ENCODE data around the gene LDLRAD4.
A peak's percentile ranks its signal among the peaks of the same experiment; 100 is the strongest.
"Not testable (repeated sequence)": the region's sequence is repeated elsewhere in the genome, so short reads cannot be mapped to it uniquely, and the experiment has no call there.

LDLRAD4 gene

DNA sequence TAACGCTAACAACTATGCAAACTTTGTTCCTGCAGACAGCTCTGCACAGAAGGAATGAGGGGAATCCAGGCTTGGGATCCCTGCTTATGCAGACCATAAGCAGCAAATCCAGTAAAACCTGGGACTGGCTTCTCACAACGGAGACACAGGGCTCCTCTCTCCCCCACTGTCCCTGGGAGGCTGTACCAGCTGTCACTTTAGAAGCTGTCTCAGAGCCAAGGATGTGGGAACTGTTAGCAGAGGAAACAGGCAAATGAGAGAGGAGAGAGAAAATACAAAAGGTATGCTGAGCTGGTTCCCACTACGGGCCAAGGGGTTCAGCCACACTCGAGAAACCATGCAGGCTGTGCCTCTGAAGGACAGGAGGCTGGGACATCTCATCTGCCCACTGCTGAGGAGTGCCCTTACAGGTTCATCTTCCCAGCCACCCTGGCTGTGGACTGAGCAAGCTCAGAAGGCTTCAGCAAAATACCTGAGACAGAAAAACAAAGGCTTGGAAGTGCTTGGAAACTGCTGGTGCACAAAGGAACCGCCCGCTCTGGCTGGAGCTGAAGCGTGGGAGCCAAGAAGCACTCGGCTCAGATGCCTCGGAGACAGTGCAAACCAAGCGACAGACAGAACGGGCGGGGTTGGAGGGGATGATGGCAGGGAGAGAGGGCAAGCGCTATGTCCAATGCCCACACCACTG, 435.3 kb downstream of the LDLRAD4 start:
- no peak overlapping the region for H3K4me3 ChIP-seq (ENCODE audit: low read depth, low read length)
- DNase-seq (ENCODE audit: low read depth): no peak

GRCh38 chr18:13657974-13658373, 439.4 kb downstream of the LDLRAD4 start:
- DNase-seq (ENCODE audit: low read depth): no peak
- H3K4me3 ChIP-seq (ENCODE audit: low read depth, low read length): no peak overlapping the region

DNA sequence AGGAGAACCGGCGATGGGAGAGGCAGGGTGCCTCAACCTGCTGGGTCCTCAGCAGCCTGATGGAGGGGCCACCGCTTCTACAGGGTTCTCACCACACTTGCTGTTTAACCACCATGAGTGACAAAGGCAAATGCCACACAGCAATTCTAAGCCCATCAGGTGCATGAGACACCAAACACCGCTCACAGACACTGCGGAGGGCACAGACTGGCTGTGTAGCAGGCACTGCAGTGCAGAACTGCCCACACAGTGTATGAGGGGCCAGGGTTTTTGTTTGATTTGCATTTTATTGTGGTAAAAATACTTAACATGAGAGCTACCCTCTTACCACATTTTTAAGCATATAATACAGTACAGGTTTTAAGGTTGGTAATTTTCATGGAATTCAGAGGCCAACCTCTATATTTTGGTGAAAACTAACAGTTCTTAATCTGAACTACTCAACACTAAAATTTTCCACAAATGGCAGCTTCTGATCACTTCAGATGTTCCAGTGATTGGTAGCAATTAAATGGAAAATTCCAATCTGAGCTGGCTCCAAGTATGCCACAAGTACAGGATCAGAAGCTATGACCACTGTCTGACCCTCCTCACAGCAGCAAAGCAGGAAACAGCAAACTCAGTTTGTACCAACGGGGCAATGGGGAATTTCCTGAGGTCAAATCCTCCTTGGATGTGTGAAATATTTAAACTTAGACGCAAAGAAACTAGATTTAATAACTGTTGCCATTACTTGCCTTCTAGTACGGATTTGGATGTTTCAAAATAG, 440.1 kb downstream of the LDLRAD4 start:
- no peak for DNase-seq (ENCODE audit: low read depth)
- no peak overlapping the region for H3K4me3 ChIP-seq (ENCODE audit: low read depth, low read length)

DNA sequence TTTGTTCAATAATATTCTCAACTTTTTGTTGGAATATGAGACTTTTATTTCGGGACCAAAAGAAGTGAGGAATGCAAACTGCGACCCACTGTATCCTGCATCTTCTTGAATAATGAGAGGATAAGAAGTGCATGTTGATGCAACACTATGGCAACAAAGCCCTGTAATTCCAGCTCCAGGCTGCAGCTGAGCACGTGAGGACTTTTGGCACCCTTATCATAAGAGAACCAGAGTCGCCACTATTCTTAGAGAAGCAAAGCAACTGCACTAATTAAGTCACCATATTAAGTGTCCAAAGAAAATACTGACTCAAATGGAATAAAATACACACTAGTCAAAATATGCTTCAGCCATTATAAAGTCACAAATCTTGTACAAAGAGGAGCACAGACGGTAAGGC, 441.9 kb downstream of the LDLRAD4 start:
- DNase-seq (ENCODE audit: low read depth): no peak
- H3K4me3 ChIP-seq (ENCODE audit: low read depth, low read length): no peak overlapping the region

DNA sequence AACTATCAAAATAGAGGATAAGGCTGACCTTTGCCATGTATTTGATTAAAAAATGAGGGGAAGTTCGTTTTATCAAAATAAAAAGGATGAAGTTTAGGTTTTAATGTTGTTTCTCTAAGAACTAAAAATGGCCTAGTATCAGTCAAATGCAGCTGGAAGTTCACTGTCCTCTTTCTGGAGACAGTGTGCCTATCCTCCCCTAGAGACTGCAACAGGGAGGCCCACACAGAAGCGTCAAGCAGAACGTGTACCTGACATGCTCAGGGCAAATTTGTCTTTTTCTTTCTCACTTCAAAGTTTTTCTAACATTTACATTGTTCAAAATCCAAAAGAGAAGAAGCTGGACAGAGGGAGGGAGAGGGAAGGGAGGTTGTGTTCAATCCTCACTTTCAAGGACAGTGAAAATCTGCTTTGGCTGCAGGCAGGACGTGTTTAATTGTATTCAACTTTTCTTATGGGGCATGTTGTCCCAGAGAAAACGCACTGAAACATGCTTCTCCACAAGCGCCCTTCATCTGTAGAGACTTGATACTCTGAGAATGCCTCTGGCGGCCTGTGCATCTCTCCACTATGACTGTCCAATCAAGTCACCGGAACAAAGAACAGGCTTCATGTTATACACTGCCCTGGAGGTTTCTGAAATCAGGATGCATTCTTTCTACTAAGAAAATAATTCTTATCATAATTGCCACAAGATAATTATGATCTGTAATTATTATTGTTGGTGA, 442.7 kb downstream of the LDLRAD4 start:
- no peak overlapping the region for H3K4me3 ChIP-seq (ENCODE audit: low read depth, low read length)
- DNase-seq (ENCODE audit: low read depth): no peak

DNA sequence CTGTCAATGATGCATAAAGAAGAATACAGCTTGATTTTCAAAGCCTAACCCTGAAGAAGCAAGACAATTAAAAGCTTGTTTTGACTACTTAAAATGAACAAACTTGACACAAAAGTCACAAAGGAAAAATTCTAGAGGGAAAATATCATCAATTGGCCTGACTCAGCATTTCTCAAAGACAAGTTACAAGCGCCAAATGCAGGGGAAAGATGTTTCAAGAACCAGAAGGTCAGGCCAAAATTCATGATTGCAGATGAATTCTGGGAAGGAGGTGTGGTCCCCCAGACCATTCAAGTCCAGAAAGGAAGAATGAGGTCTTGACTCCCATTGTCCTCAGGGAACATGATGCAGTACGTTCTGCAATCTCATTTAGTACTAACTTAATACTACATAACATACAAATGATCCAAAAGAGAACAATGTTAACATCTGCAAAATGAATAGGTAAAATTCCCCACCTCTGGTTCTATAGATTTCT, 443.3 kb downstream of the LDLRAD4 start:
- DNase-seq (ENCODE audit: low read depth): peak; percentile 4
- no peak overlapping the region for H3K4me3 ChIP-seq (ENCODE audit: low read depth, low read length)

GRCh38 chr18:13672657-13673056, 454.1 kb downstream of the LDLRAD4 start:
- no peak for DNase-seq (ENCODE audit: low read depth)
- H3K4me3 ChIP-seq (ENCODE audit: low read depth, low read length): no peak overlapping the region

DNA sequence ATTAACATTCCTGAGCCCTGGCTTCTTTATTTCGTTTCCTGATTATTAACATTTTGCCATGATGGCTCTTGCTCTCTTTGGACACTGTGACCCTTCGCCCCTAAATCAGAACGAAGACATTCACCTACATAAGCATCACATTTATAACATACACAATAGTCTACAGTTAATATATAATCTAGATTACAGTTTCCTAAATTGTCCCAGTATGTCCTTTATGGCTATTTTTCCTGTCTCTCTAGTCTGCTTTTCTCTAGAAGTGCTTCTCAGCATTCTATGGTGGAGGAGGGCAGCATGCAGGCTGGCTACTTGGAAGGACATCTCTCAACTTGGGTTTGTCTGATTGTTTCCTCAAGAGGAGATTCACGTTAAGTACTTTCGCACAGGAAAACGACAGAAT, 457.9 kb downstream of the LDLRAD4 start:
- no peak for DNase-seq (ENCODE audit: low read depth)
- no peak overlapping the region for H3K4me3 ChIP-seq (ENCODE audit: low read depth, low read length)

- not testable (repeated sequence) for DNase-seq (ENCODE audit: low read depth); H3K4me3 ChIP-seq (ENCODE audit: low read depth, low read length)
These were observed 458.8 kb downstream of the LDLRAD4 start for GRCh38 chr18:13677350-13677749.

GRCh38 chr18:13680612-13681011, 462.1 kb downstream of the LDLRAD4 start:
- DNase-seq (ENCODE audit: low read depth): no peak
- no peak overlapping the region for H3K4me3 ChIP-seq (ENCODE audit: low read depth, low read length)

- H3K4me3 ChIP-seq (ENCODE audit: low read depth, low read length): no peak overlapping the region
- no peak for DNase-seq (ENCODE audit: low read depth)
These were observed 463.1 kb downstream of the LDLRAD4 start for GRCh38 chr18:13681701-13682100.

- H3K4me3 ChIP-seq (ENCODE audit: low read depth, low read length): no peak overlapping the region
- no peak for DNase-seq (ENCODE audit: low read depth)
These were observed 466.0 kb downstream of the LDLRAD4 start for GRCh38 chr18:13684546-13684945.

- no peak overlapping the region for H3K4me3 ChIP-seq (ENCODE audit: low read depth, low read length)
- DNase-seq (ENCODE audit: low read depth): no peak
These were observed 469.9 kb downstream of the LDLRAD4 start for GRCh38 chr18:13688191-13689136.

GRCh38 chr18:13690060-13690459, 471.5 kb downstream of the LDLRAD4 start:
- not testable (repeated sequence) for DNase-seq (ENCODE audit: low read depth); H3K4me3 ChIP-seq (ENCODE audit: low read depth, low read length)

- not testable (repeated sequence) for H3K4me3 ChIP-seq (ENCODE audit: low read depth, low read length); DNase-seq (ENCODE audit: low read depth)
These were observed 476.8 kb downstream of the LDLRAD4 start for GRCh38 chr18:13695337-13695736.

- DNase-seq (ENCODE audit: low read depth): no peak
- no peak overlapping the region for H3K4me3 ChIP-seq (ENCODE audit: low read depth, low read length)
These were observed 478.4 kb downstream of the LDLRAD4 start for GRCh38 chr18:13696961-13697360.

DNA sequence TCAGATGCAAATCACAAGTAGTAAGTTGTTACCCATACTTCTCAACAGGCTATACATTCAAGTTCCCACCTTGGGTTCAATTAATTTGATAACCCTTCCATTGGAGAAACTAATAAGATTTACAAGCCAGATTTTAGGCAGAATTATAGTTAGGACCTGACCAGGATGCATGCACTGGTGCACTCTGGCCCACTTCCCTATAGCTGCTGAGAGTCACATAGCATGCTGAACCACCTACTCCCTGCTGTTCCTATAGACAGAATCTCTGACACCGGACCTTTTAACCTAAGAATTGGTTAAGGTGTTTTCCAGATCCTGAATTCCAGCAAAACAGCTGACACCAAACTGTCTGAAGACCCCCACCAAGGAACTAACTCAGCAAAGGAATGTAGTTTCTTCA, 481.6 kb downstream of the LDLRAD4 start:
- no peak overlapping the region for H3K4me3 ChIP-seq (ENCODE audit: low read depth, low read length)
- no peak for DNase-seq (ENCODE audit: low read depth)
